GM12865 (cell line): Measurements from ENCODE around the gene PNPLA2.

Source experiments
- DNase-seq: peaks from one replicate; pipeline ENCODE4 v3.0.0; 2010; ENCODE audit warnings: low read depth
- H3K4me3 ChIP-seq: 2 replicates; pipeline ENCODE4 v1.5.1; 2011; ENCODE audit warnings: mild to moderate bottlenecking, low read depth, low read length, control low read depth
- TF ChIP-seq, protein P1 (sequence below): IDR thresholded peaks from 2 replicates; pipeline ENCODE4 v1.5.1; 2011; ENCODE audit warnings: low read length, control low read depth, low read depth, inconsistent platforms; ENCODE audit not compliant: insufficient read depth; ENCODE audit errors: missing control alignments

Gene PNPLA2

DNA sequence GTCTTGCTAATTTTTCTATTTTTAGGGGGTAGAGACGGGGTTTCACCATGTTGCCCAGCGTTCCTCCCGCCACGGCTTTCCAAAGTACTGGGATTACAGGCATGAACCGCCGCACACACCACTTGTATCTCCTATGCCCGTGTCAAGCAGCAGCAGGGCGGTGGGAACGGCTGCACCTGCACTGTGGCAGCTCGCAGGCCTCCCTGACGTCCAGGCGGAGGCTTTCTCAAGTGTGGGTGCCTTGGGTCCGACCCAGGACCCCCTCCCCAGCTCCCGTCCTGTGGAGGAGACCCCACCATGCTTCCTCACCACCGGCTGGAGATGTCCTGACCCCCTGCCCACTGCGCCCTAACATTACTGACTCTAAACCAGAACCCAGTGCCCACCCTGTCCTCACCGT lies 49.7 kb downstream of the PNPLA2 start:
- no peak for DNase-seq
- no peak overlapping the region for H3K4me3 ChIP-seq
- TF ChIP-seq, protein P1, sequence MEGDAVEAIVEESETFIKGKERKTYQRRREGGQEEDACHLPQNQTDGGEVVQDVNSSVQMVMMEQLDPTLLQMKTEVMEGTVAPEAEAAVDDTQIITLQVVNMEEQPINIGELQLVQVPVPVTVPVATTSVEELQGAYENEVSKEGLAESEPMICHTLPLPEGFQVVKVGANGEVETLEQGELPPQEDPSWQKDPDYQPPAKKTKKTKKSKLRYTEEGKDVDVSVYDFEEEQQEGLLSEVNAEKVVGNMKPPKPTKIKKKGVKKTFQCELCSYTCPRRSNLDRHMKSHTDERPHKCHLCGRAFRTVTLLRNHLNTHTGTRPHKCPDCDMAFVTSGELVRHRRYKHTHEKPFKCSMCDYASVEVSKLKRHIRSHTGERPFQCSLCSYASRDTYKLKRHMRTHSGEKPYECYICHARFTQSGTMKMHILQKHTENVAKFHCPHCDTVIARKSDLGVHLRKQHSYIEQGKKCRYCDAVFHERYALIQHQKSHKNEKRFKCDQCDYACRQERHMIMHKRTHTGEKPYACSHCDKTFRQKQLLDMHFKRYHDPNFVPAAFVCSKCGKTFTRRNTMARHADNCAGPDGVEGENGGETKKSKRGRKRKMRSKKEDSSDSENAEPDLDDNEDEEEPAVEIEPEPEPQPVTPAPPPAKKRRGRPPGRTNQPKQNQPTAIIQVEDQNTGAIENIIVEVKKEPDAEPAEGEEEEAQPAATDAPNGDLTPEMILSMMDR = no peak

DNA sequence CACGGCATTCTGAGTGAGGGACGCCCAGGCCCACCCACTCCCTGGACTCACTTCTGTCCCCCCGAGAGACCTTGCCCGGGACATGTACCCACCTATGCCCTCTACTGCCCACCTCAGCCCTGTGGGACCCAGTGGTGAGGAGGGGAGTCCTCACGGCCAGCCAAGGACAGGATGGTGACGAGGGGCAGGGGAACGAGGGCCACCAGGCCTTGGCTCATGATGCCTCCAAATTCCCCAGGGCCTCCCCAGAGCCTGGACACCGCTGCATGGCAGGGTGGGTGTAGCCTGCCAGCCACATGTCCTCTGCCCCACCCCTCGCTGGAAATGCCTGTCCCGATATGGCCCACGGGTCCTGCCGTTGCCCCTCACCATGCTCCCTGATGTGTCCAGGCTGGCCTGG lies 50.1 kb downstream of the PNPLA2 start:
- TF ChIP-seq, protein P1 = no peak
- no peak for DNase-seq
- H3K4me3 ChIP-seq = no peak overlapping the region

DNA sequence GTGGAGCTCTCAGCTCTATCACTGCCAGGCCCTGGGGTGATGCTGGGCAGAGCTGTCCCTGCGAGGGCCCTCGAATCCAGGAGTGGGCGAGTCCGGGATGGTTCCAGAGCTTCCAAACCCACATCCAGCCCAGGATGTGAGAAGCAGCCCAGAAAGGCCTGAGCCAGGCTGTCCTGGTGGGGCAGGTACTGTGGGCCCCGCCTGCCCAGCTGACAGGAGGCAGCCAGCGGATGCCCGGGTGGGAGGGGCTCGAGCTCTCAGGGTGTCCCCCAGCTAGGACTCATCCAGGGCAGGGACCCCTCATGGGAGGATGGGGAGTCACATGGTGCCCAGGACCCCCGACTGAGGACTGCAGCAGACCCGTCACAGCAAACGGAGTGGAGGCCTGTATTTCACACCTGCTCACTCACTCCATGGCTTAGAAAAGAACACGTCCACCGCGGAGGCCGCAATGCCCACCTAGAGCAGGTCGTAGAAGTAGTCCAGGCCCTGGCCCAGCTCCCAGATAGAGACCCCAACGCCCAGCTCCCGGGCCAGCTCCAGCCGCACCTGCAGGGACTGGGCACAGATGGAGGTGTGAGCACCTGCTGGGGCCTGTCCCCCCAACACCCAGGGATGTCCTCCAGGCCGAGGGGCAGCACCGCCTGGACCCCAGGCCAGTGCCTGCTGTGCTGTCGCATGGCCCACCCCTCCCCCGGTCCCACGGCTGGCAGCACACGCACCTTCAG lies 50.8 kb downstream of the PNPLA2 start:
- no peak overlapping the region for H3K4me3 ChIP-seq
- TF ChIP-seq, protein P1 = no peak
- DNase-seq = no peak

DNA sequence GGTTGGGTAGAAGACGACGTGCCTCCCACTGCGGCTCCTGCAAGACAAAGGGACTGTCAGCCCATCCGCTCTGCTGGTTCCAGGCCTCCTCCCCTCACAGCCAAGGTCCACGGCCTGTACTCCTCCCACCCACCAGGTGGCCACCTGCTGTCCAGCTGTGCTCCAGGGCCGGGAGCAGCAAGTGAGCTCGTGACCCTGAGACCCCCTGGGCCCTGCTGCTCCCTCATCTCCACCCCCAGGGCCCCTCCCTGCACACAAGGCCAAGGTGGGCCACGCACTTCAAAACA lies 51.4 kb downstream of the PNPLA2 start:
- no peak overlapping the region for H3K4me3 ChIP-seq
- TF ChIP-seq, protein P1 = no peak
- DNase-seq = no peak

DNA sequence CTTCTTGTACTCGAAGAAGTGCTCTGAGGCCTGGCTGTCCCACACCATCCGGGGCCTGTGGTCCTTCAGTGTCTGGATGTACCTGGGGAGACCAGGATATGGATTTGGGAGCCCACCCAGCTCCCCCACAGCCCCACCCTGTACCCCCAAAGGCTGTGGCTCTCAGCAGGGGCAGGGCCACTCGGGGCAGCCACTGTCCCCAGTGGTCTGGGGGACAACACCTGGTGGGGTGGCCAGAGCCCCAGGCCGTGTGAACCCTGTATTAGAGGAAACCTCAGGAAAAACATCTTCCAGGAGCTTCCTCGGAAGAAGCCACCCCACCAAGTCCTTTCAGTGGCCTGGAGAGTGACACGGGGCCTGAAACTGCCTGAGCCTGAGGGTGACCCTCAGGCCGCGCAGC lies 51.7 kb downstream of the PNPLA2 start:
- no peak overlapping the region for H3K4me3 ChIP-seq
- no peak for DNase-seq
- TF ChIP-seq, protein P1 = no peak

DNA sequence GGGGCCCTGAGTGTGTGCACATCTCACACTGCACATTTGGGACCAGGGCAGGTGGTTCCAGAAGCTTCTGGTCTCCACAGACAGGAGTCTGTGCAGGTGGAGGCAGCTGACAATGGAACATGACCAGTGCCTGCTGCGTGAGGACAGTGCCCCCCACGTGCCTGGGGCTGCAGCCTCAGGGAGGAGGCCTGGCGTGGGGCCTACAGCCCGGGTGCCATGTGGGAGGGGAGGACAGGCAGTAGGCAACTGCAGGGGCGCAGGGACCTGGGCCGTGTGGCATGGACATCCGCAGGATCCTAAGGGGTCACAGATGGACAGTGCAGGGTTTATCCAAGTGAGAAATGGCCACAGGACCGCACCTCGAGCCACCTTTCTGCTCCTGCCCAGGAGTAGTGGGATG lies 52.8 kb downstream of the PNPLA2 start:
- H3K4me3 ChIP-seq = no peak overlapping the region
- TF ChIP-seq, protein P1 = no peak
- no peak for DNase-seq

DNA sequence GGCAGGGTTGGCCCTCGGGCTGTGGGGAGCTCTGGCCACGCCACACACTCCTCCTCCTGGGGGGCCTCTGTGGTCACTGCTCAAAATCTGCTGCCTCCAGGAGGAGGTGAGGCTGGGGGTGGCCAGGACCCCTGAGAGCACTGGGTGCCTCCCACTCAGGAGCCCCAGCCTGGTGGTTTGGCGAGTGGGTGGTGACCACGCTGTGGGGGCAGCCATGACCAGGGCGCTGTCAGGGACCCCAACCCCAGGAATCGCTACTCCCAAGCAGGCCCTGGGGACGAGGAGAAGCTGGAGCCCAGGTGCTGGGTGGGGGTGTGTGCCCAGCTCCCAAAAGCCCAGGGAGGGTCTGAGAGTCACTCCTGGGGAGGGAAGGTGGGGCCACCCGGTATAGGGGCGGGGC lies 54.1 kb downstream of the PNPLA2 start:
- DNase-seq = no peak
- TF ChIP-seq, protein P1 = no peak
- no peak overlapping the region for H3K4me3 ChIP-seq
